NCI-H2196 (cell line): ENCODE results near the gene TRIP10.
"Not testable (repeated sequence)": the region's sequence is repeated elsewhere in the genome, so short reads cannot be mapped to it uniquely, and the experiment has no call there.

Experiments
- DNase-seq: peaks from one replicate; lab custom pipeline; 2025; ENCODE audit not compliant: unreplicated experiment; lab: John Stamatoyannopoulos, UW

The TRIP10 gene, protein sequence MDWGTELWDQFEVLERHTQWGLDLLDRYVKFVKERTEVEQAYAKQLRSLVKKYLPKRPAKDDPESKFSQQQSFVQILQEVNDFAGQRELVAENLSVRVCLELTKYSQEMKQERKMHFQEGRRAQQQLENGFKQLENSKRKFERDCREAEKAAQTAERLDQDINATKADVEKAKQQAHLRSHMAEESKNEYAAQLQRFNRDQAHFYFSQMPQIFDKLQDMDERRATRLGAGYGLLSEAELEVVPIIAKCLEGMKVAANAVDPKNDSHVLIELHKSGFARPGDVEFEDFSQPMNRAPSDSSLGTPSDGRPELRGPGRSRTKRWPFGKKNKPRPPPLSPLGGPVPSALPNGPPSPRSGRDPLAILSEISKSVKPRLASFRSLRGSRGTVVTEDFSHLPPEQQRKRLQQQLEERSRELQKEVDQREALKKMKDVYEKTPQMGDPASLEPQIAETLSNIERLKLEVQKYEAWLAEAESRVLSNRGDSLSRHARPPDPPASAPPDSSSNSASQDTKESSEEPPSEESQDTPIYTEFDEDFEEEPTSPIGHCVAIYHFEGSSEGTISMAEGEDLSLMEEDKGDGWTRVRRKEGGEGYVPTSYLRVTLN

DNA sequence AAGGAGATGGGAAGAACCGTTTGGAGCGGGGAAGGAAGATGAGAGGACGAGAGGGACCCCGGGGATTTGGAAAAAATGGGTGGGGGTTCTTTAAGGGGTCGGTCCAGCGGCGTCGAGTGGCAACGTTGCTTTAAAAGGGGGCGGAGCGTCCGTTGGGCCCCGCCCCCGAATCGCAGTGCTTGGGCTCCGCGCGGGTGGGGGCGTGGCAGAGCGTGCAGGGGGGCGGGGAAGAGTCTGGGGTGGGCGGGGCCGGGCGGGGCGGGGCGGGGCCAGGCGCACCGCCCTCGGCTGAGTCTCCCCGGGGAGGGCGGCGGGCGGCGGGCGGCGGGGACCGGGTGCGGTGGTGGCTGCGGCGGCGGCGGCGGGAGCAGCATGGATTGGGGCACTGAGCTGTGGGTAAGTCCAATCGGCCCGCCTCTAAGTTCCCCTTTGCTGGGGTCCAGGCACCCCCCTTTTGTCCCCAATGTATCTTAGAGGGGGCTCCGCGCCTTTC, at the start of gene TRIP10:
Gene TRIP10, plus strand, starts transcription at position 291 of the 493 bp plus-strand sequence. Its CDS starts 82 bp downstream, at position 373.
- DNase-seq: peak; percentile 81

DNA sequence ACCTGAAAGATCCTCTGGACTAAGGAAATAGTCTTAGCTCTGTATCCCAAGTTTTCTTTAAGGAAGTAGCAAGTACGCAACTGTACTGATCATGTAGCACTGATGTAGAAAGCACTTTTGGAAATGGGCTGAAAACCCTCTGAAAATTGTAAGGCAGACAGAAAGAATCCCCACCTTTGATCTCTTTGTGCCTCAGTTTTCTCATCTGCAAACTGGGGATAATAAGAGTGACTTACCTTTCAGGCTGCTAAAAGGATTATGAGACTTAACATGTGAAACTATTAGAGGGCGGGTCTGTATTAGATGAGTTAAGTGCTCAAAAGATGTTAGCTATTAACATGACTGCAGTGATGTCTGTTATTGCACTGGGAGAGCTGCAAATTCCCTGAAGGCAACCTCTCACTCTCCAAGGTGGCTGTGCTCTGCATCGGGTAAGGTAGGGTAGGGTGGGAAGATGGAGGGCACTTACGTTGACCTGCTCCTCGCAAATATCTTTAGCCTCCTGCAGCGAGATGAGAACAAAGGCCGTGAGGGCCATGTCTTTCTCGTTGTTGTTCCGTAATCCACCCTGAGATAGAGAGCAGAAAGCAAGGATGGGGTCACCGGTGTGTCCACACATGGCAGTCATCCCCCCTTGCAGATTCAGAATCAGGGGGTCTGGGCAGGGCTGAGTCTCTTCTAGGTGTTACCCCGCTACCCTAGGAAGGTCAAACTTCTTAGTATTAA, 49.2 kb upstream of the TRIP10 start:
- DNase-seq: no peak

DNA sequence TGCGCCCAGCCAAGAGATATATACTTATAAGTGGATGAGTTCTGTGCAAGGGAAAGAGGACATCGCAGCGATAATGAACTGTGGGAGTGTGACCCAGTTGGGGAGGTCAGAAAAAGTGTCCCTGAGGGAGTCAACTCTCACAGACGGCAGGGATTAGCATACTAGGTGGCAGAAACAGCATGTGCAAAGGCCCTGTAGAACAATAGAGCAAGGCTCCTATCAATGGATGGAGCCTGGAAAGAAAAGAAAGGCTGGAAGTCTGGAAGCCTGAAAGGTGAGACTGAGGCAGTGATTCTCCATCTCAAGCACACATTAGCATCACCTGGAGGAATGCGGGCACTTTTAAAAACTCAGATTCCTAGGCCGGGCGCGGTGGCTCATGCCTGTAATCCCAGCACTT, 48.1 kb upstream of the TRIP10 start:
- no peak for DNase-seq

DNA sequence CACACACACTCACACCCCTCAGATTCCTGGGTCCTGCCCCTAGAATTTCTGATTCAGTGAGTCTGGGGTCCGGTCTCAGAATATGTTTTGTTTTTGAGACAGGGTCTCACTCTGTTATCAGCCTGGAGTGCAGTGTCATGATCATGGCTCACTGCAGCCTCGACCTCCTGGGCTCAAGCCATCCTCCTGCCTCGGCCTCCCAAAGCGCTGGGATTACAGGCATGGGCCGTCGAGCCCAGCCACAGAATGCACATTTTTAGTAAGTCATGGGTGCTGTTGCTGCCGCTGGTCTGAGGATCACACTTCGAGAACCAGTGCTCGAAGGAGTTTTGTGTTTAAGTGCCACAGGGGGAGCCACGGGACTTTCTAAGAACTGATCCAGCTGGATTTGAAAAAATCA, 47.5 kb upstream of the TRIP10 start:
- no peak for DNase-seq

DNA sequence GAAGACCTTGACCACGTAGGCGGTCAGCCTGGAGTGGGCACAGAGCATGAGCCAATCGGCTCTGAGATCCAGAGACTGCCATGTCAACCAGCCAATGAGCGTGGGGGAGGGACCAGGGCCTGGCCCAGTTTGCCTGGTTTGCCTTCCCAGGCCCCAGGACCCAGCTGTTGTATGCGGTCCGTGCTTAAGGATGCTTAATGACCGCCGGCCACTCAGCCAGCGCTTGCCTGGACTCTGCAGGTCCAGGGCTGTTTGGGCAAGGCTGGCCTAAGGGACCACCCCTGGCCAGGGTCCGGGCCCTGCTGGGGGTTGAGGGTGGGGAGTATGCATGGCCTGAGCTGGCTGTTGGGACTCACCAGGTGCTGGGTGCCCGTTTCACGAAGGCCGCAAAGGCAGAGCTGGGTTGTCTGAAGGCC, 46.4 kb upstream of the TRIP10 start:
- DNase-seq: no peak

DNA sequence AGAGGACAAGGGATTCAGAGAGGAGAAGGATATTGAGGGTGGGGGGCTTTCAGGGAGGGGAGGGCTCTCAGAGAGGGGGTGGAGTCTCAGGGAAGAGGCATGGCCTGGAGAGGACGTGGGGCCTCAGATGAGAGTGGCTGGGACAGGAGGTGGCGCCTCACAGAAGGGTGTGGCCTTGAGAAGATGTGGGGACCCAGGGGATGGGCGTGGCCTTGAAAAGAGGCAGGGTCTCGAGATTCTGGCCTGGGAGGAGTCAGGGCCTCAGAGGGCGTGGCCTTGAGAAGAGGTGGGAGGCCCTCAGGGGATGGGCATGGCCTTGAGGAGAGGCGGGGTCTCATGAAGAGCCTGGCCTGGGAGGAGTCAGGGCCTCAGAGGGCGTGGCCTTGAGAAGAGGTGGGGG, 45.8 kb upstream of the TRIP10 start:
- no peak for DNase-seq

DNA sequence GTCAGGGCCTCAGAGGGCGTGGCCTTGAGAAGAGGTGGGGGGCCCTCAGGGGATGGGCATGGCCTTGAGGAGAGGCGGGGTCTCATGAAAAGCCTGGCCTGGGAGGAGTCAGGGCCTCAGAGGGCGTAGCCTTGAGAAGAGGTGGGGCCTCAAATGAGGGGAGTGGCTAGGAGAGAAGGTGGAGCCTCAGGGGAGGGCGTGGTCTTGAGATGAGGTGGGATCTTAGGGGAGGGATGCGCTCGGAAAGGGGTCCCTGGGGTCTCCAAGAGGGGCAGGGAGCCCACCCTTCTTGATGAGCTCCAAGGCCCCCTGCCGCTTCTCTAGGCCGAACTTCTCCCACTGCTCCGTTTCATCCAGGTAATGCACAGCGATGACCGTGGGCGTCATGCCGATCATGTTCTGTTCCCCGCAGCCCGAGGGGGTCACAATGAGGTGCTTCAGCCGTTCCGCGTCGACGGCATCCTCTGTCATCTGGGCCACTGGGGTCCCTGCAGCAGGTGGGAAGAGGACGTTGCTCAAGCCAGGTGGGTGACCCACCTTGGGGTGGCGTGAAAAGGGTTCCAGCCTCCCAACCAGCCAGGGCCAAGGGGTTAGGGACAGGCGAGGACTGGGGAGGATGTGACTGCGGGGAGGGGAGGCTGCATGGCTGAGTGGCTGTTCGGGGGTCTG, 45.2 kb upstream of the TRIP10 start:
- no peak for DNase-seq

DNA sequence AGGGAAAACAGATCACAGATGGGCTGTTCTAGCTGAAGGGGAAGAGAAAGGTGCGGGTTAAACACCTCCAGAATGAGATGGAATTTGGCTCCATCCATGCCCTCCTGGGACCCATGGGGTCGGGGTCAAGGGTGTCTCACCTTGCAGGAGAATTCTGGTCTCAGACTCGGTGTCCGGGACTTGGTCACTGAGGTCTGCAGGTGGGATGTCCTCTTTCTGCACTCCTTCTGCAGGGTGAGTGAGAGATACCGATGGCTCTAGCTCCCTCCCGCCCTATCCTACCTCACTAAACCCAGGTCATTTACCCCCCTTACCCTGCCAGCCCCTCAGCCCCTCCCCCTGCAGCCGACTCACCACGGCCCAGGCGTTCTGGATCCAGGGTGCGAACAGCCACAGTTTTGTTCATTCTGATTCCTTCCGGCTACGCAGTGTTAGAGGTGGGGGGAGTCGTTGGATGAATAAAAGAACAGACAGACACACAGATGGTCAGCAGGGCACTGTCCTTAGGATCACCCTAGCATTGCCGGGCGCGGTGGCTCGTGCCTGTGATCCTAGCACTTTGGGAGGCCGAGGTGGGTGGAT, 43.1 kb upstream of the TRIP10 start:
- DNase-seq: no peak

DNA sequence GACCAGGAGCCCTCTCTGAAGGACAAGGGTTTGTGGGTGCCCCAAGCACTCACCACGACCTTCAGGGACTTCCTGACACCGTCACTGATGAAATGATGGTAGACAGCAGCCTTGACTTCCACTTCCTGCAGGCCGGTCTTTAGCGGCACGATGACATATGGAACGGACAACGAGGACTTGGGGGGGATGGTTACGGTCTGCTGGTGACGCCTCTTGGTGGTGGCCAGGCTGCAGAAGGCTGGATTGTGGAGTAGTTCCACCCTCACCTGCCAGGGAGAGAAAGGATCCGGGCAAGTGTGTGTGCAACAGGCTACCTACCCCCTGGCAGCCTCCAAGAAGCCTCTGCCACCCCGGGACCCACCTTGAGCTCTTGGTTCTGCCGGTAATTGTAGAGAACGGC, 42.2 kb upstream of the TRIP10 start:
- DNase-seq: no peak

DNA sequence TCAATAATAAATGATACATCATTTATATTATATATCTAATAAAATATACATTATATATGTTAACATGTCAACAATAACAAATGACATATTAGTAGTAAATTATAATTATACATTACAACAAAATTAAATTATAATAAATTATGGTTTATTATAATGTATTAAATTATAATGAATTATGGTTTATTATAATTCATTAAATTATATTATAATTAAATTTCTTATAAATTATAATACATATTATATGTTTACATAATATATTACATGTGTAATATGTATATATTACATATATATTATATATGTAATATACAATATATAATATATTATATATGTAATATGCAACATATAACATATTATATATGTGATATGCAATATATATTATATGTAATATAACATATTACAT, 39.5 kb upstream of the TRIP10 start:
- no peak for DNase-seq

DNA sequence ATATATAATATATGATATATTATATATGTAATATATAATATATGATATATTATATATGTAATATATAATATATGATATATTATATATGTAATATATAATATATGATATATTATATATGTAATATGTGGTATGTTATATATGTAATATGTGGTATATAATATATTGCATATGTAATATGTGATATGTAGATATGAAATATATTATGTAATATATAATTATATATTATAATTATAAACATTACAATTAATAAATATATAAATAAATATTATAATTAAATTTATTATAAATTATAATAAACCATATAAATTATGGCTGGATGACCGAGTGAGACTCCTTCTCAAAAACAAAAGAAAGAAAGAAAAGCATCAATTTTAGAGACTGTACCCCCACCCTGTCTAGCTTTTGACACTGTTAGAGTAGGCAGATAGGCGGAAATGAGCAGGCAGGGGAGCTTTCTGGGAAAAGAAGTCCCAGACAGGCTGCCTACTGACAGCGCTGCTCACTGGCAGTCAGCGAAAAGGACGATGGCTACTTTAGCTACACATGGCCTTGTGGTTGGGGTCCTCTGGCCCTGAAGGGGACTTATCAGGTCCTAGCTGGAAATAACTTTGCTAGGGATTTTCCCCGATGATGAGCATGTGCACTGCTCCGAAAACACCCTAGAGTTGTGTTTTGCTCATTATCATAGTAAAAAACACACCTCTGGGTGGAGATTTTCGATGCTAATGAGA, 38.7 kb upstream of the TRIP10 start:
- DNase-seq: no peak

DNA sequence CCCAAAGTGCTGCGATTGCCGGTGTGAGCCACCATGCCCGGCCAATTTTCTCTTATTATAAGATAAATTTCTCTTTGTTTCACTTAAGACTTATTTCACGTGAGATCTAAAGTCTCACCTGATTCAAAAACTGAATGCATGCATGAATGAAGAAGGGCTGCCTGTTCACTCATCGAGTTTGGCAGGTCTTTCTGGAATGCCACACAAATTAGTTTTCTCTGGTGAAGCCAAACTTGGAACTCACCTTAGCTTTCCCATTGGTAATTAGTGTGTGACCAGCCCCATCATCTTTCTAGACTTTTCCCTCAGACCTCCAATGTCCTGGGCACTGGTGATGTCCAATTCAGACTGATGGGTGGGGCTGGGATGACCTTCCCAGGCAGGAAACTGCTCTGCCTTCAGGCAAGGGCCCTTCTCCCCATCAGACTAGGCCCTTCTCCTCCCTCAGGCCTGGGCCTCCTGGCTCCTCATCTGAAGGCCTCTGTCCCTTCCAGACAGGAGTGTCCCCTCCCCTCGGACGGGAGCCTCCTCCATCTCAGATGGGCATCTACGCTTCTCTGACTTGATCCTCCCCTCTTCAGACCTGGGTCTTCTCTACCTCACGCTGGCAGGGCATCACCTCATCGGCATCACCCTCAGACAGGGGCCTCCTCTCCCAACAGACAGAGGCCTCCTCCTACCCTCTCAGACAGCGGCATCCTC, 33.4 kb upstream of the TRIP10 start:
- DNase-seq: no peak

DNA sequence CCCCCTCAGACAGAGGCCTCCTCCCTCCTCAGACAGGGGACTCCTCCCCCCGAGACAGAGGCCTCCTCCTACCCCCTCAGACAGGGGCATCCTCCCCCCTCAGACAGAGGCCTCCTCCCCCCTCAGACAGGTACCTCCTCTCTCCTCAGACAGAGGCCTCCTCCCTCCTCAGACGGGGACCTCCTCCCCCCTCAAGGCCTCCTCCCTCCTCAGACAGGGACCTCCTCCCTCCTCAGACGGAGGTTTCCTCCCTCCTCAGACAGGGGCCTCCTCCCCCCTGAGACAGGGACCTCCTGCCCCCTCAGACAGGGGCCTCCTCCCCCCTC, 32.9 kb upstream of the TRIP10 start:
- DNase-seq: no peak

DNA sequence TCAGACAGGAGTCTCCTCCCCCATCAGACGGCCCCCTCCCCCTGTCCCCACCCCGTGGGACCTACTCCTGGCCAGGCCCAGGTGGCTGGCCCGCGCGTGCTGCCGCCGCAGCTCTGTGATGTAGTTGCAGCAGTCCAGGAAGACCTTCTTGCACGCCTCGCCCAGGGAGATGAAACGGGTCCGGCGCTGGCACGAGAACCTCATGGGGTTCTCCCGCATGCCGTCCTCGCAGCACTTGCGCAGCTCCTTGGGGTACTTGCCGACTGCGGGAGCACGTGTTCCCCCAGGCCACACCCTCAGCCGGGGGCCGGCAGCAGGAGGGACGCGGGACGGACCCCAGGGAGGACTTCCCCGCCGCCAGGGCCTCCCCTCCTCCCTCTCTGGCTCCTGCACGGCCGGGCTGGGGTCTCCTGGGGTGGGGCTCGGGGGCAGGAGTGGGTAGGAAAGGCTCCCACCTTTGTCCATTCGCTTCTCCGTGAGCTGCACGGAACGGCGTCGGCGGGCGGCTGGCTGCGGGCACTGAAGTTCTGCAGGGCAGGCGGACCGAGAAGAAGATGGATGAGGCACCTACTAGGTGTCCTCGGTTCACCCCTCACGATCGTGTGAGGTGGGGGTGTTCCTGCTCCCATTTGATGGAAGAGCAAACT, 32.3 kb upstream of the TRIP10 start:
- no peak for DNase-seq

DNA sequence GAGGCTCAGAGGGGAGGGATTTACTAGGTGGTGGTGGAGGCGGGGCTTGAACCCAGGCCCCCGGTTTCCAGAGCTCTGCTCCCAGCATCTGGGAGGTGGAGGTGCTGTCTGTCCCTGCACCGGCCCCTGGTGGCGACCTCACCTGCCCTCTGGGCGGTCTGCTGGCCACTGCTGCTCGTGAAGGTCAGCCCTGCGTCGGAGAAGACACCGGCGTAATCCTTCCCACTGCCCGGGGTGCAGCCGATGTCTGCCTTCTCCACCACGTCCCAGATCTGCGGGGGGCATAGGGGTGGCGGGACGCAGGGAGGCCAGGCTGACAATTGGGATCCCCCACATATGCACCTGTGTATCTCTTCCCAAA, 31.8 kb upstream of the TRIP10 start:
- DNase-seq: no peak

DNA sequence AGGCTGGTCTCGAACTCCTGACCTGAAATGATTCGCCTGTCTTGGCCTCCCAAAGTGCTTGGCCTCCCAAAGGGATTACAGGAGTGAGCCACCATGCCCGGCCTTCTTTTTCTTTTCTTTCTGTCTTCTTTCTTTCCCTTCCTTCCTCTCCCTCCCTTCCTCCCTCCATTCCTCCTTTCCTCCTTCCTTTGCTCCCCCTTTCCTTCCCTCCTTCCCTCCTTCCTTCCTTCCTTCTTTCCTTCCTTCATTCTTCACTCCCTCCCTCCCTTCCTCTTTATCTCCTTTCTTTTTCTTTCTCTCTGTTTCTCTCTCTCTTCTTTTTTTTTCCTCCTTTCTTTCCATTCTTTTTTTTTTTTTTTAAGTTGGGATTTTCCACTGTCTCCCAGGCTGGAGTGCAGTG, 31.1 kb upstream of the TRIP10 start:
- DNase-seq: no peak

DNA sequence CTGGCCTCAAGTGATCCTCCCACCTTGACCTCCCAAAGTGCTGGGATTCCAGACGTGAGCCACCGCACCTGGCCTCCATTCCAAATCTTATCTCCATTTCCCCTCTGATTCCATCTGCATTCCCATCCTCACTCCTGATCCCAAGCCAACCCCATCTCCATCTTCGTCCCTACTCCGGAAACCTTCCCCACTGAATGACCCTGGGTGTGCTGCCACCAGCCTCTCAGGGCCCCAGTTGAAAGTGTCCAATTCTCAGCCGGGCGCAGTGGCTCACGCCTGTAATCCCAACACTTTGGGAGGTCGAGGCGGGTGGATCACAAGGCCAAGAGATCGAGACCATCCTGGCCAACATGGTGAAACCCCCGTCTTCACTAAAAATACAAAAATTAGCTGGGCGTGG, 30.6 kb upstream of the TRIP10 start:
- DNase-seq: not testable (repeated sequence)

DNA sequence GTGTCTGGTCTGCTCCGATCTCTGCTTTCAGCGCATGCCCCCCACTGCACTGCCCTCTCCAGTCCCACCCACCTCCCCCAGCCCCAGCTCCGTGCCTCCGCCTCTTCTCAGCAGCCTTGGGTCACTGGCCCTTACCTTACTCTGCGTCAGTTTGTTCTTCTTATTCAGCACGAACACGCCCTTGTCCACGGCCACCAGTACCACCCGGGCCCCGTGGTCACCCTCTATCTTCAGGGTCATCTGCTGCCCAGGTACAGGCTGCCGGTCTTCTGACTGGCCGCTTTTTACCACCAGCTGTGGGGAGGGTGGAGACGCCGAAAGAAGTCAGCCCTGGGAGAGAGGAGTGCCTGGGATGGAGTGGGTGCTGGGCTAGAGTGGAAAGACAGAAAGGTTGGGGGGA, 29.9 kb upstream of the TRIP10 start:
- no peak for DNase-seq

DNA sequence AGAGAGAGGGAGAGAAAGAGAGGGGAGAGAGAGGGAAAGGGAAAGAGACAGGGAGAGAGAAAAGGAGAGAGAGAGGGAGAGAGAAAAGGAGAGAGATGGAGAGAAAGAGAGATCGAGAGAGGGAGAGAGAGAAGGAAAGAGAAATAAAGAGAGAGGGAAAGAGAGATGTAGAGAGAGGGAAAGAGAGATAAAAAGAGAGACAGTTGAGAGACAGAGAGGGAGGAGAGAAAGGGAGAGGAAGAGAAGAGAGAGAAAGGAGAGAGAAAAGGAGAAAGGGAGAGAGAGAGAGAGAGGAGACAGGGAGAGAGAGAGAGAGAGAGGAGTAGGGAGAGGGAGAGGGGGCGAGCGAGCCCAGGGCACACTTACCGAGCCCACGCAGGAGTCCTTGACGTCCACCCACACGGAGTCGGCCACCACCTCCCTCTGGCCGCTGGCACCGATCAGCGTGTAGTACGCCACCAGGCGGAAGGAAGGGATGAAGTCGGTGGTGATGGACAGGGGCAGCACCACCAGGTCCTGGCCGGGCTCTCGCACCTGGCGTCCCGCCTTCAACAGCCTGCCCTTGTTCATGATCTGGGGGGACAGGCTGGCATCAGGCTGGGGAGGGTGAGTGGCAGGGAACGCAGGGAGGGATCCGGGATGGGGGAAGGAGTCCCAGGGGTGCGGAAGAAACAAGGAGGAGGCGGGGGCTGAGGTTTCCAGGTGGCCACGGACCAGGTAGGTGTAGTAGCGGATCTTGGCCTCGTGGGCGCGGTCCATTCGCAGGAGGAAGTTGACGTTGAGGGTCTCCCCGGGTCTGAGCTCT, 29.0 kb upstream of the TRIP10 start:
- no peak for DNase-seq
